Astrocyte (in vitro differentiated cells and primary cell): ENCODE results near the gene CLASP1.

ENCODE experiments used
- CTCF ChIP-seq: IDR thresholded peaks from 2 replicates; pipeline ENCODE4 v1.5.1; 2011; ENCODE audit warnings: low read depth, mild to moderate bottlenecking, inconsistent platforms, low read length, moderate library complexity; ENCODE audit not compliant: insufficient read depth
- EZH2 ChIP-seq: IDR thresholded peaks from 2 replicates; pipeline ENCODE4 v1.6.1; 2012; ENCODE audit warnings: mild to moderate bottlenecking, low read length, inconsistent platforms; ENCODE audit not compliant: insufficient read depth

- TF ChIP-seq CTCF: no peak
- TF ChIP-seq EZH2: no peak
Measured at GRCh38 chr2:121376535-121377250, 272.6 kb downstream of the CLASP1 start.
